DMS 273 (cell line): ENCODE results near the gene RET.

ENCODE experiments used
- DNase-seq: peaks from one replicate; lab custom pipeline; 2025; ENCODE audit not compliant: unreplicated experiment; lab: John Stamatoyannopoulos, UW

RET gene

DNA sequence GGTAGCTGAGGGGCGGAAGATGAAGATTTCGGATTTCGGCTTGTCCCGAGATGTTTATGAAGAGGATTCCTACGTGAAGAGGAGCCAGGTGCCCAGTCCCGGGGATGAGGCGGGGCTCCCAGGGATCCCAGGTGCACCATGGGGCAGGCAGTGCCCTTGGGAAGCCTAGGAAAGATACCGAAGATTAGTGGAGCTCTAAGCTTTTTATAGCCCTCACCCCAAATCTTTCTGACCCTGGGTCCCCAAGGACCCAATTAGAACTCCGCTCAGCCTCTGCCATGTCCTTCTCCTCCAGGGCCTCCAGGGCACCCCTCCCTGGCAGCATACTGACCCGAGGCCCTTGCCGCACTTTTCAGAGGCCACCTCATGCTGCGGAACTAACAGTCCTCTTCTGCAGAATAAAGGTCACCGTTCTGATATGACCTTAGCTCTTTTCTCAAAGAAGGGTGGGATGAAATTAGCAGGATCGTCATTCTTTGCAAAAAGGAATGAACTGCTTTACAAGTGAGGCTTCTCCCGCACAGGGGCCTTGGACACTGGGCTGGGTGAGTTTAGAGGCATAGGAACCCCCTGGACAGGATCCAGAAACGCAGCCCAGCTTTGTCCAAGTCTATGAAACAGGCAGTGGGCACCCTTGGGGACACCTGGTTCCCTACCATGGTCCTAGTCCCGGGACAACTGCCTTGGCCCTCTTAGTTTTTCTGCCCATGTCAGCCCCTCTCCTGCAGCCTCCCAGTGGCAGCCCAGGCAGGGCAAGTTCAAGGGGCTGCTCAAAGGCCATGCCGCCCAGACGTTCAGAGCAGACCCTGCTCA, 43.5 kb downstream of the RET start:
- DNase-seq = no peak

DNA sequence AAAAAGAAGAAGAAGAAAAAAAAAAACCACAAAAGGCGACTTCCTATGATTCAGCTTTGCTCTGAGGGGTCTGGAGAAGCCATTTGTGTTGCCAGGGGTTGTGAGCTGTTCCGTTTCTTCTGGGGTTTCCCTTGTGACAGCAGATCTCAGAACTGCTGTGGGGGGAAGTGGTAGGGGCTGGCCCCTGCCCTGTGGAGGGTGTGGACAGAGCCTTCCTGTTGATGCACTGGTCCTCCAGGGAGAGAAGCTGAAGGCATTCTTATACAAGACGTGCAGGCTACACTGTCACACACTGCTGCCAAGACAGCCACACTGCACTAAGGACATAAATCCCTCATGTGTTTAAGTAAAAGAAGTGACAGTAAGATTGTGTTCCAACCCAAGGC, 44.1 kb downstream of the RET start:
- no peak for DNase-seq

DNA sequence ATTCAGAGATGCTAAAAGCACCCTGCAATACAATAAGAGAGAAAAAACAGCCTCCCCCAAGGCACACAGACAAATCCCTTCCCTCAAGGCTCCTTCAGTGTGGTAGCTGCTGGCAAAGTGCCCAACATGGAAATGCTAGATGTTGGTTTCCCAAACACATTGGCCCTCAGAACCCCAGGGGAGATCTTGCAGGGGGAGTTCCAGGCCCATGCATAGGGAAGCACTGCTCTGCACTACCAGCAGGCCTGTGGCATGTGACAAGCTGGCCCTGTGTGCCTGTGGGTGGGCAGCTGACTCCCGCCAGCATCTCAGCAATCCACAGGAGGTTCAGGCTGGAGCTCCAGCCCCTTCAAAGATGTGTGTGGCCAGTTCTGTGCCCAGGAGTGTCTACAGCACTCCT, 44.6 kb downstream of the RET start:
- DNase-seq = peak; percentile 32

- no peak for DNase-seq
Measured at GRCh38 chr10:43122096-43122495, 45.2 kb downstream of the RET start.

GRCh38 chr10:43122826-43123225, 46.0 kb downstream of the RET start:
- no peak for DNase-seq

- DNase-seq = peak; percentile 22
Measured at GRCh38 chr10:43123361-43124093, 46.7 kb downstream of the RET start.

- peak; percentile 7 for DNase-seq
Measured at GRCh38 chr10:43124094-43124521, 47.2 kb downstream of the RET start.

GRCh38 chr10:43124574-43125273, 47.9 kb downstream of the RET start:
- no peak for DNase-seq

- DNase-seq = no peak
Measured at GRCh38 chr10:43125274-43125845, 48.5 kb downstream of the RET start.

DNA sequence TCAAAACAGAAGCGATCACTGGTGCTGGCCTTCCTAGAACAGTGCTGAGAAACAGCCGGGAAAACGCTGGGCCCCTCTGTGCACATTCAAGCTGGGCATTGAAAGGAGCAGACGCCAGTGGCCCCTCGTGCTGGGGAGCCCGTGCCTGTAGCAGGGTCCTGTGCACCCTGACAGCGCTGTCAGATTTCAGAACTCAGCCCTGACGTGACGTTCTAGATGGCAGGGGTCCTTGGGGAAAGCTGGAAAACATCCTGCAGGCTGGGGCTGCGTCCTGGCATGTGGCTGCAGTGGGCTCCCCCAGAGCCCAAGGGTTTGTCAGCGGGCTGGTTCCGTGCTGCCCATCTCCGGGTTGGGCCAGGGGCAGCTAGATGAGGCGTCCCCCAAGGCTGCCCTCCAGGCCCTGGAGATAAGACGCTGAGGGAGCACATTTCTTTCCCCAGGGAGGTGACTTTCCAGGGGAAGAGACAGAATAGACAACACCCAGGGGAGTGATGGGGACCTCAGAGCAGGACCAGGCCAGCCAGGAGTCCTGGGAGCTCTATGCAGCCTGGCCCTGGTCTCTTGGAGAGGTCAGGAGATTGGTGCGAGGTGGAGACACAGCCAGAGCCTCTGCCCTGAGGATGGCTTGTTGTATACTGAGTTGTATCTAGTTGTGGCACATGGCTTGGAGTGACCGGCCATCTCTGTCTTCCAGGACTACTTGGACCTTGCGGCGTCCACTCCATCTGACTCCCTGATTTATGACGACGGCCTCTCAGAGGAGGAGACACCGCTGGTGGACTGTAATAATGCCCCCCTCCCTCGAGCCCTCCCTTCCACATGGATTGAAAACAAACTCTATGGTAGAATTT, 49.2 kb downstream of the RET start:
- no peak for DNase-seq

GRCh38 chr10:43126759-43127424, 50.0 kb downstream of the RET start:
- no peak for DNase-seq

DNA sequence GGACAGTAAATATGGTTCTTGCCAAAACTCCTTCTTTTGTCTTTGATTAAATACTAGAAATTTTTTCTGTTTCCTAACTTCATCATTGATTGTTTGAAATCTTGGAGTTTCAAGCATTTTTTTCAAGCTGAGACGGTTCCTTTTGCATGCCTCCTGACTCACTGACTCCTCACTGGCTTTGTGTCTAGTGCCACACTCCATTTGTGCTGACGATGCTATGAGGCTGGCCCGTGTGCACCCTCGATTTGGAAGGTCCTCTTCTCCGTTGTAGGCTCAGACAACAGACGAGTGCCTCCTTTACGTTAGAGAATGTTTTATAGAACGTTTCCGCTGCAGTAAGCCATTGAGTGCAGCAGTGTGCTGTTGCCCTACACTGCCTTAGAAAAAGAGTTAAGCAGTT, 50.6 kb downstream of the RET start:
- no peak for DNase-seq

DNA sequence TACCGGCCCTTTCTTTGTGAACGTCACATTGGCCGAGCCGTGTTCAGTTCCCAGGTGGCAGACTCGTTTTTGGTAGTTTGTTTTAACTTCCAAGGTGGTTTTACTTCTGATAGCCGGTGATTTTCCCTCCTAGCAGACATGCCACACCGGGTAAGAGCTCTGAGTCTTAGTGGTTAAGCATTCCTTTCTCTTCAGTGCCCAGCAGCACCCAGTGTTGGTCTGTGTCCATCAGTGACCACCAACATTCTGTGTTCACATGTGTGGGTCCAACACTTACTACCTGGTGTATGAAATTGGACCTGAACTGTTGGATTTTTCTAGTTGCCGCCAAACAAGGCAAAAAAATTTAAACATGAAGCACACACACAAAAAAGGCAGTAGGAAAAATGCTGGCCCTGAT, 51.5 kb downstream of the RET start:
- no peak for DNase-seq

DNA sequence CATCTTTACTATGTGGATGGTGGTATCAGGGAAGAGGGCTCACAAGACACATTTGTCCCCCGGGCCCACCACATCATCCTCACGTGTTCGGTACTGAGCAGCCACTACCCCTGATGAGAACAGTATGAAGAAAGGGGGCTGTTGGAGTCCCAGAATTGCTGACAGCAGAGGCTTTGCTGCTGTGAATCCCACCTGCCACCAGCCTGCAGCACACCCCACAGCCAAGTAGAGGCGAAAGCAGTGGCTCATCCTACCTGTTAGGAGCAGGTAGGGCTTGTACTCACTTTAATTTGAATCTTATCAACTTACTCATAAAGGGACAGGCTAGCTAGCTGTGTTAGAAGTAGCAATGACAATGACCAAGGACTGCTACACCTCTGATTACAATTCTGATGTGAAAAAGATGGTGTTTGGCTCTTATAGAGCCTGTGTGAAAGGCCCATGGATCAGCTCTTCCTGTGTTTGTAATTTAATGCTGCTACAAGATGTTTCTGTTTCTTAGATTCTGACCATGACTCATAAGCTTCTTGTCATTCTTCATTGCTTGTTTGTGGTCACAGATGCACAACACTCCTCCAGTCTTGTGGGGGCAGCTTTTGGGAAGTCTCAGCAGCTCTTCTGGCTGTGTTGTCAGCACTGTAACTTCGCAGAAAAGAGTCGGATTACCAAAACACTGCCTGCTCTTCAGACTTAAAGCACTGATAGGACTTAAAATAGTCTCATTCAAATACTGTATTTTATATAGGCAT, 52.3 kb downstream of the RET start:
- DNase-seq = no peak

GRCh38 chr10:43130770-43131171, 53.9 kb downstream of the RET start:
- DNase-seq = no peak

- no peak for DNase-seq
Measured at GRCh38 chr10:43131256-43131655, 54.4 kb downstream of the RET start.

DNA sequence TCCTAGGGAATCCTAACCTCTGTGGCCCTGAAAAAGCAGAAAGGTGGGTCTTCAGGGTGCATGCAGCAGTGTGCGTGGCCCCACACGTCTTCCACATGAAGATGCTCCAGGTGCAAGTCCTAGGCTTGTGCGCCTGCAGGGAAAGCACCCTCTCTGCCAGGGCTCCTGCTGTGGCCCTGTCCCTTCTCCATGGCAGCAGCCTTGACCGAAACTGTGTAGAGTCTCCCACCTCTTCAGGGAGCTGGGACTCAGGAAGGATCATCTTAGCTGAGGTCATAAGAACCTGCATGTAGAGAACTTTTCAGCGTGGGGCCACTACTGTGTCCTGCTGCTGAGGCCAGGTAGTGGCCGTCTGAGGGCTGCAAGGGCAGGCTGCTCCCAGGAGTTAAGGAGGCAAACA, 55.0 kb downstream of the RET start:
- DNase-seq = no peak

- DNase-seq = no peak
Measured at GRCh38 chr10:43132867-43133787, 56.3 kb downstream of the RET start.
